ENCODE measurements around the gene MT4. TPM values are rescaled to one million over a fixed set of nuclear protein-coding genes. Genes with fewer than 3 reads are reported as not detected.
A peak's percentile ranks its signal among the peaks of the same experiment; 100 is the strongest.

Gene MT4
- total RNA-seq, 1 experiment from 2014 or later = not detected

GRCh38 chr16:56607675-56608042 lies 42.8 kb downstream of the MT4 start:
- H3K9me3 ChIP-seq = no peaks in the 10 kb centered on the region
- no peak for DNase-seq
- no peaks in the 10 kb centered on the region for H3K36me3 ChIP-seq (ENCODE audit: control insufficient read depth, insufficient read depth, low read length)
- peak overlapping the region; percentile 74 for H3K4me3 Mint-ChIP-seq (ENCODE audit: unreplicated experiment)
- no peaks in the 10 kb centered on the region for H3K9me3 Mint-ChIP-seq (ENCODE audit: unreplicated experiment)
- ChIA-PET CTCF (interaction anchor here (5.3 kb wide), 1 partner anchor 94 kb away, joined by 95 read pairs; no protein-coding TSS in a partner anchor), POLR2A (no interaction called here)
- H3K27me3 Mint-ChIP-seq (ENCODE audit: insufficient read depth, unreplicated experiment) = peaks cover 3% of the 10 kb centered on the region
- no peak for TF ChIP-seq CTCF (IDR thresholded peaks at IDR 0.05; ENCODE audit: insufficient read depth in 1 of 2, low read depth in 1 of 2, low read length in 1 of 2, severe bottlenecking in 1 of 2, unreplicated experiment in 1 of 2)
- H3K4me1 Mint-ChIP-seq (ENCODE audit: low read depth, unreplicated experiment) = peaks cover 25% of the 10 kb centered on the region
- no peaks in the 10 kb centered on the region; the same call in 1 of the 2 replicates for H3K27me3 ChIP-seq (replicated peaks; ENCODE audit: control insufficient read depth, insufficient read depth, low read length)
- no peaks in the 10 kb centered on the region for H3K36me3 Mint-ChIP-seq (ENCODE audit: insufficient read depth, unreplicated experiment)
- no peak overlapping the region for H3K4me3 ChIP-seq (ENCODE audit: low read depth, low read length)
- peak overlapping the region; percentile 66 for H3K27ac Mint-ChIP-seq (ENCODE audit: unreplicated experiment)
- BruUV-seq (replicated peaks) = no TSS peak
- intact Hi-C loops (cut with micrococcal nuclease; ENCODE audit: unreplicated experiment) = loop anchor here (5.0 kb wide), 1 partner anchor 50 kb away; the partner anchor contains the start of gene MT1F
- peaks cover 11% of the 10 kb centered on the region; the same call in 1 of the 2 replicates for H3K4me1 ChIP-seq

- CTCF ChIA-PET = interaction anchor here (0.5 to 1.1 kb wide), 5 partner anchors 8 to 101 kb away, joined by 3 to 16 read pairs (median 3); no protein-coding TSS in a partner anchor
- Mint-ChIP-seq H3K27ac (ENCODE audit: unreplicated experiment) (peak within 1 kb of the TSS; percentile 66), H3K4me3 (ENCODE audit: unreplicated experiment) (peak within 1 kb of the TSS; percentile 74), H3K27me3 (ENCODE audit: insufficient read depth, unreplicated experiment) (peaks cover 3% of the 10 kb centered on the region), H3K9me3 (ENCODE audit: unreplicated experiment) (no peaks in the 10 kb centered on the region), H3K4me1 (ENCODE audit: low read depth, unreplicated experiment) (peaks cover 25% of the 10 kb centered on the region), H3K36me3 (ENCODE audit: insufficient read depth, unreplicated experiment) (no peaks in the 10 kb centered on the region)
- DNase-seq = peak; percentile 92 to 93
- Histone ChIP-seq H3K4me1 (peaks cover 11% of the 10 kb centered on the region; the same call in 1 of the 2 replicates), H3K4me3 (ENCODE audit: low read depth, low read length) (peak within 1 kb of the TSS; percentile 39), H3K36me3 (ENCODE audit: control insufficient read depth, insufficient read depth, low read length) (no peaks in the 10 kb centered on the region), H3K27me3 (replicated peaks; ENCODE audit: control insufficient read depth, insufficient read depth, low read length) (no peaks in the 10 kb centered on the region; the same call in 1 of the 2 replicates), H3K9me3 (no peaks in the 10 kb centered on the region)
- TF ChIP-seq CTCF (IDR thresholded peaks at IDR 0.05; ENCODE audit: insufficient read depth in 1 of 2, low read depth in 1 of 2, low read length in 1 of 2, severe bottlenecking in 1 of 2, unreplicated experiment in 1 of 2) = no peak
- POLR2A ChIA-PET = interaction anchor here (0.6 to 0.7 kb wide), 3 partner anchors 49 to 157 kb away, joined by 3 to 9 read pairs (median 5); partner anchors contain the start of genes NUDT21 and OGFOD1
- BruUV-seq (replicated peaks) = no TSS peak
- intact Hi-C loops (cut with micrococcal nuclease; ENCODE audit: unreplicated experiment) = loop anchor here (5.0 kb wide), 1 partner anchor 49 kb away; the partner anchor contains the start of gene MT1F
These were observed 43.4 kb downstream of the MT4 start, which contains the start of gene MT2A for GRCh38 chr16:56608043-56608875. MT2A (plus strand) TSS chr16:56608584; CDS start chr16:56608656, 72 bp downstream.

GRCh38 chr16:56608876-56609462 lies 44.1 kb downstream of the MT4 start:
- Histone ChIP-seq H3K4me3 (ENCODE audit: low read depth, low read length) (peak overlapping the region; percentile 39), H3K4me1 (peaks cover 11% of the 10 kb centered on the region; the same call in 1 of the 2 replicates), H3K9me3 (no peaks in the 10 kb centered on the region), H3K36me3 (ENCODE audit: control insufficient read depth, insufficient read depth, low read length) (no peaks in the 10 kb centered on the region), H3K27me3 (replicated peaks; ENCODE audit: control insufficient read depth, insufficient read depth, low read length) (no peaks in the 10 kb centered on the region; the same call in 1 of the 2 replicates)
- ChIA-PET CTCF (interaction anchor here (0.5 to 1.1 kb wide), 4 partner anchors 8 to 93 kb away, joined by 3 to 16 read pairs (median 4); no protein-coding TSS in a partner anchor), POLR2A (interaction anchor here (0.6 kb wide), 1 partner anchor 48 kb away, joined by 9 read pairs; no protein-coding TSS in a partner anchor)
- peak overlapping the region; percentile 74 for H3K4me3 Mint-ChIP-seq (ENCODE audit: unreplicated experiment)
- H3K9me3 Mint-ChIP-seq (ENCODE audit: unreplicated experiment) = no peaks in the 10 kb centered on the region
- BruUV-seq (replicated peaks) = no TSS peak
- H3K27me3 Mint-ChIP-seq (ENCODE audit: insufficient read depth, unreplicated experiment) = peaks cover 3% of the 10 kb centered on the region
- peaks cover 25% of the 10 kb centered on the region for H3K4me1 Mint-ChIP-seq (ENCODE audit: low read depth, unreplicated experiment)
- no peaks in the 10 kb centered on the region for H3K36me3 Mint-ChIP-seq (ENCODE audit: insufficient read depth, unreplicated experiment)
- DNase-seq = peak in 1 of 2 experiments; percentile 25
- intact Hi-C loops (cut with micrococcal nuclease; ENCODE audit: unreplicated experiment) = loop anchor here (5.0 kb wide), 1 partner anchor 48 kb away; the partner anchor contains the start of gene MT1F
- no peak for TF ChIP-seq CTCF (IDR thresholded peaks at IDR 0.05; ENCODE audit: insufficient read depth in 1 of 2, low read depth in 1 of 2, low read length in 1 of 2, severe bottlenecking in 1 of 2, unreplicated experiment in 1 of 2)
- H3K27ac Mint-ChIP-seq (ENCODE audit: unreplicated experiment) = peak overlapping the region; percentile 8

All from Caco-2 (cell line).